IMR-90 (cell line): ENCODE results near the gene EDEM3. TPM values are rescaled to one million over a fixed set of nuclear protein-coding genes. Genes with fewer than 3 reads are reported as not detected.

ENCODE experiments used
- ATAC-seq: fragments of 200-7000 bp; cut with Tn5 transposase; 2 replicates; pipeline ENCODE4 v1.9.1; 2020; ENCODE audit warnings: low read depth, mild to moderate bottlenecking, moderate library complexity
- BruUV-seq: library from RNA; stranded (reverse); fragments of 400-500 nt; replicated peaks from 2 replicates; lab custom pipeline; 2021; lab: Mats Ljungman, UMichigan
- CTCF ChIA-PET: fragments of 300-600 bp; formaldehyde crosslinking; extraction: SDS; loops from one replicate; lab custom pipeline; 2021; ENCODE audit warnings: antibody characterized with exemption; lab: Yijun Ruan, JAX
- POLR2A ChIA-PET: fragments of 300-600 bp; sonication (Branson Sonifier 250); formaldehyde crosslinking; loops from one replicate; lab custom pipeline; 2022; ENCODE audit warnings: antibody characterized with exemption; ENCODE audit not compliant: unreplicated experiment; lab: Charles Lee
- DNase-seq: peaks from one replicate; pipeline ENCODE4 v3.0.0; 2013
- H2AFZ ChIP-seq: replicated peaks from 2 replicates; pipeline ENCODE3; 2013; ENCODE audit warnings: low read length, mild to moderate bottlenecking; ENCODE audit not compliant: poor library complexity
- H2AK5ac ChIP-seq: 2 replicates; pipeline ENCODE4 v1.6.1; 2013; ENCODE audit warnings: low read depth, low read length, inconsistent platforms
- H2AK9ac ChIP-seq: replicated peaks from 2 replicates; pipeline ENCODE3; 2013; ENCODE audit warnings: mild to moderate bottlenecking, low read depth, low read length, moderate library complexity; ENCODE audit not compliant: poor library complexity
- H2BK120ac ChIP-seq: 2 replicates; pipeline ENCODE4 v1.6.1; 2013; ENCODE audit warnings: low read depth, low read length, inconsistent platforms
- H2BK15ac ChIP-seq: 3 replicates; pipeline ENCODE4 v1.6.1; 2013; ENCODE audit warnings: low read depth, low read length, inconsistent platforms
- H2BK20ac ChIP-seq: 2 replicates; pipeline ENCODE4 v1.6.1; 2013; ENCODE audit warnings: low read depth, mild to moderate bottlenecking, inconsistent platforms, low read length, moderate library complexity
- H2BK5ac ChIP-seq: 2 replicates; pipeline ENCODE4 v1.6.1; 2013; ENCODE audit warnings: mild to moderate bottlenecking, low read depth, low read length, inconsistent platforms; ENCODE audit not compliant: poor library complexity, severe bottlenecking
- H3K14ac ChIP-seq: replicated peaks from 2 replicates; pipeline ENCODE4 v1.6.1; 2013; ENCODE audit warnings: low read depth, low read length, inconsistent platforms
- H3K18ac ChIP-seq: 2 replicates; pipeline ENCODE4 v1.6.1; 2013; ENCODE audit warnings: low read depth, low read length, control low read depth
- H3K23ac ChIP-seq: 2 replicates; pipeline ENCODE4 v1.6.1; 2013; ENCODE audit warnings: low read depth, low read length, inconsistent platforms
- H3K27ac ChIP-seq: 2 replicates; pipeline ENCODE4 v1.5.1; 2013; ENCODE audit warnings: mild to moderate bottlenecking, control low read depth, low read length; ENCODE audit not compliant: insufficient read depth
- H3K27me3 ChIP-seq: 2 replicates; pipeline ENCODE4 v1.6.1; 2013; ENCODE audit warnings: low read length; ENCODE audit not compliant: control insufficient read depth, insufficient read depth
- H3K36me3 ChIP-seq: 2 replicates; pipeline ENCODE4 v1.6.1; 2013; ENCODE audit warnings: low read length, mixed read lengths; ENCODE audit not compliant: control insufficient read depth, insufficient read depth
- H3K4ac ChIP-seq: 2 replicates; pipeline ENCODE4 v1.6.1; 2013; ENCODE audit warnings: low read depth, low read length, inconsistent platforms
- H3K4me1 ChIP-seq: 2 replicates; pipeline ENCODE4 v1.6.1; 2013; ENCODE audit warnings: low read length, mixed read lengths; ENCODE audit not compliant: control insufficient read depth, insufficient read depth
- H3K4me2 ChIP-seq: 2 replicates; pipeline ENCODE4 v1.6.1; 2013; ENCODE audit warnings: low read depth, mild to moderate bottlenecking, control low read depth, low read length, moderate library complexity
- H3K4me3 ChIP-seq: 2 replicates; pipeline ENCODE4 v1.5.1; 2013; ENCODE audit warnings: low read depth, mild to moderate bottlenecking, control low read depth, low read length, moderate library complexity; ENCODE audit not compliant: insufficient read depth
- H3K56ac ChIP-seq: 2 replicates; pipeline ENCODE4 v1.6.1; 2013; ENCODE audit warnings: low read length, inconsistent platforms; ENCODE audit not compliant: insufficient read depth; ENCODE audit errors: extremely low read depth
- H3K79me1 ChIP-seq, 2 experiments: 2 replicates each; pipeline ENCODE4 v1.6.1; 2013; ENCODE audit warnings: low read length in 2 of 2, inconsistent platforms in 1 of 2, low read depth in 1 of 2
- H3K9ac ChIP-seq: 2 replicates; pipeline ENCODE4 v1.6.1; 2013; ENCODE audit warnings: low read depth, low read length, control low read depth
- H3K9me1 ChIP-seq: 2 replicates; pipeline ENCODE4 v1.6.1; 2013; ENCODE audit warnings: low read length, inconsistent platforms; ENCODE audit not compliant: insufficient read depth
- H3K9me3 ChIP-seq: 2 replicates; pipeline ENCODE4 v1.6.1; 2013; ENCODE audit warnings: low read length; ENCODE audit not compliant: control insufficient read depth, insufficient read depth
- H4K20me1 ChIP-seq: 2 replicates; pipeline ENCODE4 v1.6.1; 2013; ENCODE audit warnings: low read length, inconsistent platforms; ENCODE audit not compliant: insufficient read depth
- H4K5ac ChIP-seq: 2 replicates; pipeline ENCODE4 v1.6.1; 2013; ENCODE audit warnings: mild to moderate bottlenecking, low read depth, low read length, control low read depth
- H4K8ac ChIP-seq, 2 experiments: 2 replicates each; pipeline ENCODE4 v1.6.1; 2013; ENCODE audit warnings: low read depth in 2 of 2, low read length in 2 of 2, control low read depth in 1 of 2, inconsistent platforms in 1 of 2
- H4K91ac ChIP-seq: 2 replicates; pipeline ENCODE4 v1.6.1; 2013; ENCODE audit warnings: low read depth, low read length, inconsistent platforms; ENCODE audit not compliant: insufficient read depth
- CHD1 ChIP-seq: IDR thresholded peaks from 2 replicates; pipeline ENCODE4 v1.6.1; 2012; ENCODE audit warnings: low read depth, low read length, improper control_type of control experiment
- CTCF ChIP-seq: conservative IDR thresholded peaks from 2 replicates; pipeline ENCODE4 v1.5.1; 2012; ENCODE audit warnings: mild to moderate bottlenecking, low read depth, low read length, improper control_type of control experiment
- ELK1 ChIP-seq: fragments of 150-350 bp; IDR thresholded peaks from 2 replicates; pipeline ENCODE4 v1.6.1; 2016; ENCODE audit warnings: low read depth, mild to moderate bottlenecking, low read length, moderate library complexity, borderline replicate concordance
- FOS ChIP-seq: fragments of 150-350 bp; IDR thresholded peaks from 2 replicates; pipeline ENCODE4 v1.6.1; 2016; ENCODE audit warnings: low read depth, low read length
- NFE2L2 ChIP-seq: fragments of 150-350 bp; IDR thresholded peaks from 2 replicates; pipeline ENCODE4 v1.6.1; 2016; ENCODE audit warnings: low read depth, mild to moderate bottlenecking, low read length
- POLR2A ChIP-seq: IDR thresholded peaks from 2 replicates; pipeline ENCODE4 v1.6.1; 2012; ENCODE audit warnings: mild to moderate bottlenecking, low read depth, low read length
- RAD21 ChIP-seq: IDR thresholded peaks from 2 replicates; pipeline ENCODE4 v1.6.1; 2012; ENCODE audit warnings: low read length, improper control_type of control experiment
- RFX5 ChIP-seq: IDR thresholded peaks from 2 replicates; pipeline ENCODE4 v1.8.0; 2012; ENCODE audit warnings: low read depth, mild to moderate bottlenecking, low read length, moderate library complexity
- SMC3 ChIP-seq: fragments of 150-350 bp; IDR thresholded peaks from 2 replicates; pipeline ENCODE4 v1.6.1; 2016; ENCODE audit warnings: low read depth, mild to moderate bottlenecking, antibody characterized with exemption, low read length, moderate library complexity
- WGBS, 2 experiments: methylation state at CpG; one replicate each; pipeline versions ENCODE4 v1.1.5 to v1.1.7; 2013; ENCODE audit warnings: missing lambda C conversion rate in 2 of 2; ENCODE audit not compliant: insufficient read length in 1 of 2; ENCODE audit errors: extremely low coverage in 2 of 2; 5-methylcytosine and 5-hydroxymethylcytosine counted together
- dilution Hi-C: fragments of 300-500 bp; cut with HindIII; formaldehyde crosslinking; loops from one replicate; pipeline ENCODE4 v1.14.3; 2018; ENCODE audit warnings: low sequenced_read_pairs; ENCODE audit not compliant: unreplicated experiment
- in situ Hi-C: fragments of 300-500 bp; cut with MboI; formaldehyde crosslinking; loops from 3 replicates; pipeline ENCODE4 v1.14.3; 2019; ENCODE audit warnings: low sequenced_read_pairs, inconsistent platforms, mixed read lengths
- intact Hi-C: fragments of 100-400 bp; cut with micrococcal nuclease; formaldehyde crosslinking; loops from 2 replicates; pipeline ENCODE4 v1.10.0; 2022
- polyA plus RNA-seq, 3 experiments: library from polyadenylated mRNA; depleted of rRNA; stranded (reverse); fragments of >200 nt; gene quantifications; 2 replicates each; pipeline ENCODE4 v1.2.3, GENCODE V29; 2012; ENCODE audit warnings: low replicate concordance in 1 of 3
- total RNA-seq: library from RNA; depleted of rRNA; stranded (reverse); fragments of >200 nt; gene quantifications from 2 replicates; pipeline ENCODE4 v1.2.3, GENCODE V29; 2012

EDEM3 gene
- total and polyA plus RNA-seq, 2 of the 4 experiments (the other 2 are of a cell fraction), result 17.5 to 29.9 TPM

GRCh38 chr1:184773762-184774320 is 19.2 kb upstream of the EDEM3 start:
- H3K9ac ChIP-seq, result no peak overlapping the region

More at GRCh38 chr1:184773762-184774320, 19.2 kb upstream of the EDEM3 start:
- no peak overlapping the region for H3K4ac ChIP-seq
- H3K4me3 ChIP-seq, result no peak overlapping the region
- H3K4me1 ChIP-seq, result no peaks in the 10 kb centered on the region
- H2AK9ac ChIP-seq, result no peak overlapping the region
- 80% methylated on average over 3 of the region's 4 CpGs; no CpG with 5 or more reads in 1 of the 2 experiments for WGBS, 2 experiments
- no peak overlapping the region for H2BK20ac ChIP-seq
- H2AK5ac ChIP-seq, result no peak overlapping the region
- H4K20me1 ChIP-seq, result no peaks in the 10 kb centered on the region
- no peak overlapping the region for H2AFZ ChIP-seq
- H3K9me1 ChIP-seq, result no peaks in the 10 kb centered on the region
- in situ Hi-C loops, result no loop called here
- no peak overlapping the region for H4K5ac ChIP-seq
- TF ChIP-seq RAD21 (no peak), SMC3 (no peak), POLR2A (no peak), NFE2L2 (no peak), CHD1 (no peak), RFX5 (no peak), FOS (no peak), ELK1 (no peak), CTCF (no peak)
- no peak overlapping the region for H2BK5ac ChIP-seq
- H2BK120ac ChIP-seq, result no peak overlapping the region
- H4K91ac ChIP-seq, result no peak overlapping the region
- no TSS peak for BruUV-seq
- H2BK15ac ChIP-seq, result no peak overlapping the region
- intact Hi-C loops, result no loop called here
- ChIA-PET CTCF (no interaction called here), POLR2A (no interaction called here)
- no peak overlapping the region for H3K14ac ChIP-seq
- no peak overlapping the region for H3K4me2 ChIP-seq
- H3K27me3 ChIP-seq, result no peaks in the 10 kb centered on the region
- no peak overlapping the region for H3K56ac ChIP-seq
- no peak overlapping the region for H4K8ac ChIP-seq
- no peaks in the 10 kb centered on the region for H3K9me3 ChIP-seq
- H3K23ac ChIP-seq, result no peak overlapping the region
- no peak for ATAC-seq
- dilution Hi-C loops, result no loop called here
- no peak for DNase-seq
- no peaks in the 10 kb centered on the region for H3K79me1 ChIP-seq
- no peak overlapping the region for H3K18ac ChIP-seq
- no peak overlapping the region for H3K27ac ChIP-seq
- H3K36me3 ChIP-seq, result no peaks in the 10 kb centered on the region
